Caco-2 (cell line): ENCODE data around the gene PTTG2. TPM values are rescaled to one million over a fixed set of nuclear protein-coding genes. Genes with fewer than 3 reads are reported as not detected.

Source experiments
- BruUV-seq: library from RNA; stranded (reverse); fragments of 400-500 nt; replicated peaks from 2 replicates; lab custom pipeline; 2021; lab: Mats Ljungman, UMichigan
- CTCF ChIA-PET: fragments of 300-600 bp; sonication (Branson Sonifier 250); formaldehyde crosslinking; loops from one replicate; lab custom pipeline; 2022; ENCODE audit warnings: antibody characterized with exemption; lab: Charles Lee
- POLR2A ChIA-PET: fragments of 300-600 bp; sonication (Branson Sonifier 250); formaldehyde crosslinking; loops from one replicate; lab custom pipeline; 2022; ENCODE audit warnings: antibody characterized with exemption; lab: Charles Lee
- DNase-seq, 2 experiments: peaks; one replicate each; pipeline versions ENCODE4 v3.0.0 to v3.0.0-alpha.2; 2020 to 2022
- H3K27me3 ChIP-seq: replicated peaks from 2 replicates; pipeline ENCODE4 v1.6.0; 2011; ENCODE audit warnings: low read length; ENCODE audit not compliant: control insufficient read depth, insufficient read depth
- H3K36me3 ChIP-seq: 2 replicates; pipeline ENCODE4 v1.5.1; 2011; ENCODE audit warnings: low read length; ENCODE audit not compliant: control insufficient read depth, insufficient read depth
- H3K4me1 ChIP-seq: fragments of 250-450 bp; sonication (Bioruptor Pico); 2 replicates; pipeline ENCODE4 v1.5.1; 2020; ENCODE audit warnings: mild to moderate bottlenecking
- H3K4me3 ChIP-seq: 2 replicates; pipeline ENCODE4 v1.5.1; 2011; ENCODE audit warnings: low read depth, mild to moderate bottlenecking, control low read depth, low read length
- H3K9me3 ChIP-seq: fragments of 250-450 bp; sonication (Bioruptor Pico); 2 replicates; pipeline ENCODE4 v1.5.1; 2020; ENCODE audit warnings: mild to moderate bottlenecking, moderate library complexity
- H3K27ac Mint-ChIP-seq: one replicate; pipeline ENCODE4 v1.8.0; 2022; ENCODE audit warnings: mixed read lengths; ENCODE audit not compliant: unreplicated experiment
- H3K27me3 Mint-ChIP-seq: one replicate; pipeline ENCODE4 v1.8.0; 2022; ENCODE audit warnings: mixed read lengths; ENCODE audit not compliant: insufficient read depth, unreplicated experiment
- H3K36me3 Mint-ChIP-seq: one replicate; pipeline ENCODE4 v1.8.0; 2022; ENCODE audit warnings: mild to moderate bottlenecking, mixed read lengths; ENCODE audit not compliant: insufficient read depth, unreplicated experiment
- H3K4me1 Mint-ChIP-seq: one replicate; pipeline ENCODE4 v1.8.0; 2022; ENCODE audit warnings: low read depth, mixed read lengths; ENCODE audit not compliant: unreplicated experiment
- H3K4me3 Mint-ChIP-seq: one replicate; pipeline ENCODE4 v1.8.0; 2022; ENCODE audit warnings: mild to moderate bottlenecking, moderate library complexity, mixed read lengths; ENCODE audit not compliant: unreplicated experiment
- H3K9me3 Mint-ChIP-seq: one replicate; pipeline ENCODE4 v1.8.0; 2022; ENCODE audit warnings: mixed read lengths; ENCODE audit not compliant: unreplicated experiment
- intact Hi-C: fragments of 100-400 bp; cut with micrococcal nuclease; formaldehyde crosslinking; loops from one replicate; pipeline ENCODE4 v1.10.0; 2022; ENCODE audit not compliant: unreplicated experiment
- total RNA-seq: library from RNA; stranded (reverse); gene quantifications from 2 replicates; pipeline ENCODE4 v1.2.3, GENCODE V29; 2022
- TF ChIP-seq, protein P1 (sequence below), 2 experiments: fragments of 200-600 bp in 1 of 2; IDR thresholded peaks; 1 replicate in 1 of 2; 2 replicates in 1 of 2; pipeline versions ENCODE4 v1.5.1 to v1.8.0; 2011 to 2022; ENCODE audit warnings: antibody characterized with exemption in 1 of 2, control low read depth in 1 of 2, inconsistent platforms in 1 of 2, low read depth in 1 of 2, low read length in 1 of 2, mild to moderate bottlenecking in 1 of 2, moderate library complexity in 1 of 2; ENCODE audit not compliant: insufficient read depth in 1 of 2, severe bottlenecking in 1 of 2, unreplicated experiment in 1 of 2

PTTG2 gene
- total RNA-seq, 1 experiment from 2014 or later = not detected

- Mint-ChIP-seq H3K9me3 (no peaks in the 10 kb centered on the region), H3K4me1 (peaks cover 9% of the 10 kb centered on the region), H3K4me3 (no peak overlapping the region), H3K27me3 (no peaks in the 10 kb centered on the region), H3K27ac (no peak overlapping the region), H3K36me3 (no peaks in the 10 kb centered on the region)
- intact Hi-C loops = no loop called here
- BruUV-seq = no TSS peak
- Histone ChIP-seq H3K4me1 (no peaks in the 10 kb centered on the region; the same call in 1 of the 2 replicates), H3K4me3 (no peak overlapping the region), H3K9me3 (no peaks in the 10 kb centered on the region), H3K36me3 (no peaks in the 10 kb centered on the region), H3K27me3 (no peaks in the 10 kb centered on the region)
- TF ChIP-seq, protein P1, sequence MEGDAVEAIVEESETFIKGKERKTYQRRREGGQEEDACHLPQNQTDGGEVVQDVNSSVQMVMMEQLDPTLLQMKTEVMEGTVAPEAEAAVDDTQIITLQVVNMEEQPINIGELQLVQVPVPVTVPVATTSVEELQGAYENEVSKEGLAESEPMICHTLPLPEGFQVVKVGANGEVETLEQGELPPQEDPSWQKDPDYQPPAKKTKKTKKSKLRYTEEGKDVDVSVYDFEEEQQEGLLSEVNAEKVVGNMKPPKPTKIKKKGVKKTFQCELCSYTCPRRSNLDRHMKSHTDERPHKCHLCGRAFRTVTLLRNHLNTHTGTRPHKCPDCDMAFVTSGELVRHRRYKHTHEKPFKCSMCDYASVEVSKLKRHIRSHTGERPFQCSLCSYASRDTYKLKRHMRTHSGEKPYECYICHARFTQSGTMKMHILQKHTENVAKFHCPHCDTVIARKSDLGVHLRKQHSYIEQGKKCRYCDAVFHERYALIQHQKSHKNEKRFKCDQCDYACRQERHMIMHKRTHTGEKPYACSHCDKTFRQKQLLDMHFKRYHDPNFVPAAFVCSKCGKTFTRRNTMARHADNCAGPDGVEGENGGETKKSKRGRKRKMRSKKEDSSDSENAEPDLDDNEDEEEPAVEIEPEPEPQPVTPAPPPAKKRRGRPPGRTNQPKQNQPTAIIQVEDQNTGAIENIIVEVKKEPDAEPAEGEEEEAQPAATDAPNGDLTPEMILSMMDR (IDR thresholded peaks at IDR 0.05; ENCODE audit: insufficient read depth in 1 of 2, low read depth in 1 of 2, low read length in 1 of 2, severe bottlenecking in 1 of 2, unreplicated experiment in 1 of 2) = no peak
- DNase-seq = no peak
- POLR2A ChIA-PET = no interaction called here
- CTCF ChIA-PET = no interaction called here
Observed at GRCh38 chr4:38009421-38009820, 49.2 kb downstream of the PTTG2 start.

DNA sequence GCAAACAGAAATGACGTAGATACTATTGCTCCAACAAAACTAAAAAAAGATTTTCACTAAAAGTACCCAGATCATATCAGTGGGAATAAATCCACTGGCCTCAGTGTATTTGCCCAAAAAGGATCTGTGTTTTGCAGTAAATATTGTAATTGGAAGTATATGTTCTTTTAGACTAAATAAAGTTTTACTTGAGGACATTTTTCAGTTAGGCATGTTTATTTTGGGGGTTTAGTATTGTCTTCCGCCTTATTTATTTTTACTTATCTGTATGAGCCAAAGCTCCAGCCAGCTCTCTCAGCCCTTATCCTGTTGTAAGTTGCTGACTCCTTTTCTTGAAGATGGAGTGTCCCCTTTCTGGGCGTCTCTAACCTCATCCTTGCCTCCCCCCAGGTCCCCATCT lies 49.8 kb downstream of the PTTG2 start:
- no peaks in the 10 kb centered on the region for H3K36me3 ChIP-seq
- no peaks in the 10 kb centered on the region for H3K4me1 ChIP-seq
- intact Hi-C loops = no loop called here
- BruUV-seq = no TSS peak
- no peaks in the 10 kb centered on the region for H3K27me3 ChIP-seq
- Mint-ChIP-seq H3K27me3 (no peaks in the 10 kb centered on the region), H3K9me3 (no peaks in the 10 kb centered on the region), H3K4me3 (no peak overlapping the region), H3K27ac (no peak overlapping the region), H3K36me3 (no peaks in the 10 kb centered on the region), H3K4me1 (peaks cover 9% of the 10 kb centered on the region)
- DNase-seq = no peak
- ChIA-PET CTCF (interaction anchor here (0.9 kb wide), 1 partner anchor 30 kb away, joined by 4 read pairs; no protein-coding TSS in a partner anchor), POLR2A (no interaction called here)
- H3K9me3 ChIP-seq = no peaks in the 10 kb centered on the region
- TF ChIP-seq, protein P1 (IDR thresholded peaks at IDR 0.05; ENCODE audit: insufficient read depth in 1 of 2, low read depth in 1 of 2, low read length in 1 of 2, severe bottlenecking in 1 of 2, unreplicated experiment in 1 of 2) = no peak
- no peak overlapping the region for H3K4me3 ChIP-seq

Other genes with a start within 250 kb of the PTTG2 start
- gene PGM2, start 133.7 kb upstream of the PTTG2 start, total RNA-seq = 29.7 and 33.4 TPM in 2 replicates
- gene TBC1D1, start 69.3 kb upstream of the PTTG2 start, total RNA-seq = 26.0 and 28.5 TPM in 2 replicates